Transverse colon (tissue), 4 donors: ENCODE measurements around the gene APOL1. TPM values are rescaled to one million over a fixed set of nuclear protein-coding genes. Genes with fewer than 3 reads are reported as not detected.
A peak's percentile ranks its signal among the peaks of the same experiment; 100 is the strongest.

Experiments used
- DNase-seq: peaks from one replicate; pipeline ENCODE4 v3.0.0-alpha.2; 2019
- H3K27ac ChIP-seq, 4 donors: fragments of 200-600 bp; sonication (generic); 2 replicates each; pipeline ENCODE4 v1.5.1; 2016 to 2018; ENCODE audit warnings: inconsistent platforms in 4 of 4
- H3K27me3 ChIP-seq: fragments of 200-600 bp; sonication (generic); 2 replicates; pipeline ENCODE4 v1.5.1; 2017; ENCODE audit warnings: inconsistent platforms
- H3K36me3 ChIP-seq, 4 donors: fragments of 200-600 bp; sonication (generic); 2 replicates each; pipeline ENCODE4 v1.5.1; 2017 to 2019; ENCODE audit warnings: inconsistent platforms in 4 of 4
- H3K4me1 ChIP-seq, 4 donors: fragments of 200-600 bp; sonication (generic); 2 replicates each; pipeline ENCODE4 v1.5.1; 2017 to 2020; ENCODE audit warnings: inconsistent platforms in 4 of 4
- H3K4me3 ChIP-seq, 4 donors: fragments of 200-600 bp; sonication (generic); 1 replicate in 1 of 4; 2 replicates in 3 of 4; pipeline versions ENCODE4 v1.5.1 to v1.6.1; 2017 to 2019; ENCODE audit warnings: inconsistent platforms in 4 of 4
- H3K9me3 ChIP-seq, 2 donors: fragments of 200-600 bp; sonication (generic); 2 replicates each; pipeline ENCODE4 v1.5.1; 2017 to 2019; ENCODE audit warnings: inconsistent platforms in 2 of 2
- CTCF ChIP-seq, 5 experiments: fragments of 200-600 bp in 3 of 5; fragments of 450-650 bp in 2 of 5; sonication (generic) in 3 of 5; IDR thresholded peaks; 1 replicate in 2 of 5; 2 replicates in 3 of 5; pipeline ENCODE4 v1.5.1; 2016 to 2017; ENCODE audit warnings: antibody characterized with exemption in 5 of 5, inconsistent platforms in 3 of 5, mild to moderate bottlenecking in 2 of 5, moderate library complexity in 1 of 5
- EP300 ChIP-seq: sonication (generic); formaldehyde crosslinking; IDR thresholded peaks from one replicate; pipeline ENCODE4 v1.6.1; 2017; ENCODE audit warnings: antibody characterized with exemption, low read depth
- POLR2A ChIP-seq: fragments of 450-650 bp; IDR thresholded peaks from one replicate; pipeline ENCODE4 v1.6.1; 2016; ENCODE audit warnings: antibody characterized with exemption, mild to moderate bottlenecking, moderate library complexity
- POLR2AphosphoS5 ChIP-seq, 3 donors: sonication (generic); formaldehyde crosslinking; IDR thresholded peaks; one replicate each; pipeline ENCODE4 v1.6.1; 2016; ENCODE audit warnings: antibody characterized with exemption in 3 of 3
- WGBS, 2 donors: methylation state at CpG; one replicate each; pipeline ENCODE4 v1.1.5; 2018; ENCODE audit warnings: low coverage in 1 of 2; 5-methylcytosine and 5-hydroxymethylcytosine counted together
- in situ Hi-C, 4 donors: fragments of 200-750 bp; cut with MboI; loops; one replicate each; pipeline versions ENCODE4 v1.15.0 to v1.15.1; 2017; ENCODE audit warnings: low sequenced_read_pairs in 3 of 4, low pct_ligation_motif_present in 1 of 4, low pct_unique_long_range_greater_than_20kb in 1 of 4
- intact Hi-C: fragments of 100-400 bp; cut with DNase I; formaldehyde crosslinking; loops from one replicate; pipeline ENCODE4 v1.15.1; 2023; ENCODE audit warnings: low total_unique reads
- total RNA-seq, 4 donors: library from RNA; depleted of rRNA; stranded (reverse); fragments of >200 nt; gene quantifications; one replicate each; pipeline ENCODE4 v1.1.0, GENCODE V29; 2016

The APOL1 gene
- total RNA-seq, 4 donors from 2014 or later: 2.2 to 19.5 (median 14.7) TPM

- Histone ChIP-seq H3K9me3 (no peaks in the 10 kb centered on the region), H3K36me3 (no peaks in the 10 kb centered on the region), H3K4me3 (peak overlapping the region; percentile 40 to 69 (median 55)), H3K4me1 (peaks cover 14 to 45% (median 32%) of the 10 kb centered on the region in 4 donors), H3K27ac (peak overlapping the region; percentile 89 to 96 (median 92)), H3K27me3 (no peaks in the 10 kb centered on the region)
- in situ Hi-C loops (no loop called here), intact Hi-C loops (no loop called here)
- TF ChIP-seq POLR2A: no peak
- no peak for TF ChIP-seq CTCF (IDR thresholded peaks at IDR 0.05)
- TF ChIP-seq EP300: no peak
- TF ChIP-seq POLR2AphosphoS5 (IDR thresholded peaks at IDR 0.05): no peak
- peak; percentile 43 for DNase-seq
- 3% methylated on average over 5 of the region's 5 CpGs; no CpG with 5 or more reads in 1 of the 2 donors for WGBS, 2 donors
These were observed 14.4 kb upstream of the APOL1 start for GRCh38 chr22:36238373-36239149.

- Histone ChIP-seq H3K4me1 (peaks cover 15 to 45% (median 32%) of the 10 kb centered on the region in 4 donors), H3K36me3 (no peaks in the 10 kb centered on the region), H3K27me3 (no peaks in the 10 kb centered on the region), H3K27ac (peak overlapping the region; percentile 89 to 96 (median 92)), H3K9me3 (no peaks in the 10 kb centered on the region), H3K4me3 (peak overlapping the region; percentile 40 to 69 (median 55))
- intact Hi-C loops (no loop called here), in situ Hi-C loops (no loop called here)
- WGBS, 2 donors: 2% methylated on average over 4 of the region's 4 CpGs; no CpG with 5 or more reads in 1 of the 2 donors
- TF ChIP-seq POLR2A (no peak), POLR2AphosphoS5 (IDR thresholded peaks at IDR 0.05) (no peak), EP300 (no peak)
- DNase-seq: no peak
These were observed 13.9 kb upstream of the APOL1 start for GRCh38 chr22:36239150-36239400.

GRCh38 chr22:36239401-36240171 lies 13.3 kb upstream of the APOL1 start, which contains the start of gene APOL2:
Gene APOL2, minus strand, starts transcription at chr22:36239527. Its CDS starts 6,365 bp downstream, at chr22:36233162.
- intact Hi-C loops: no loop called here
- H3K4me1 ChIP-seq: peaks cover 18 to 49% (median 32%) of the 10 kb centered on the region in 4 donors

GRCh38 chr22:36243986-36244385 lies 8.9 kb upstream of the APOL1 start:
- Histone ChIP-seq H3K27ac (peak overlapping the region; percentile 39 to 73 (median 54)), H3K27me3 (no peaks in the 10 kb centered on the region)
- 80 to 91% methylated on average over 1 to 5 of the region's 5 CpGs for WGBS, 2 donors

More at GRCh38 chr22:36239401-36240171, 13.3 kb upstream of the APOL1 start, which contains the start of gene APOL2:
- Histone ChIP-seq H3K27me3 (no peaks in the 10 kb centered on the region), H3K9me3 (no peaks in the 10 kb centered on the region), H3K36me3 (no peaks in the 10 kb centered on the region), H3K4me3 (peak within 1 kb of the TSS; percentile 40 to 69 (median 55)), H3K27ac (peak within 1 kb of the TSS; percentile 89 to 96 (median 92))
- in situ Hi-C loops: no loop called here
- WGBS, 2 donors: 25% methylated on average over 13 of the region's 13 CpGs; no CpG with 5 or more reads in 1 of the 2 donors
- TF ChIP-seq CTCF (IDR thresholded peaks at IDR 0.05) (peak; percentile 50 to 71 (median 70)), POLR2A (peak; percentile 87), POLR2AphosphoS5 (IDR thresholded peaks at IDR 0.05) (peak; percentile 94 to 97 (median 95)), EP300 (no peak)
- peak; percentile 92 for DNase-seq

More at GRCh38 chr22:36243986-36244385, 8.9 kb upstream of the APOL1 start:
- no peak for DNase-seq
- Histone ChIP-seq H3K4me1 (peaks cover 4 to 16% (median 5%) of the 10 kb centered on the region in 4 donors), H3K9me3 (no peaks in the 10 kb centered on the region), H3K4me3 (no peak overlapping the region), H3K36me3 (no peaks in the 10 kb centered on the region)
- in situ Hi-C loops (no loop called here), intact Hi-C loops (no loop called here)
- TF ChIP-seq CTCF (IDR thresholded peaks at IDR 0.05) (no peak), POLR2A (no peak), POLR2AphosphoS5 (IDR thresholded peaks at IDR 0.05) (no peak)
